Activated CD4-positive, alpha-beta T cell treated with anti-CD3 and anti-CD28 coated beads, Interleukin-2, amount 10 ng/mL, durations not matched to agents 7 days and 5 days (primary cell): ENCODE data around the gene PPARA. TPM values are rescaled to one million over a fixed set of nuclear protein-coding genes. Genes with fewer than 3 reads are reported as not detected.
"Not testable (repeated sequence)": the region's sequence is repeated elsewhere in the genome, so short reads cannot be mapped to it uniquely, and the experiment has no call there.

Source experiments
- CTCF ChIA-PET: fragments of 350-600 bp; sonication (Branson Sonifier 250); formaldehyde crosslinking; loops from one replicate; lab custom pipeline; 2021; ENCODE audit warnings: antibody characterized with exemption; lab: Charles Lee
- POLR2A ChIA-PET: fragments of 350-600 bp; sonication (Branson Sonifier 250); formaldehyde crosslinking; loops from one replicate; lab custom pipeline; 2021; ENCODE audit warnings: antibody characterized with exemption; lab: Charles Lee
- DNase-seq: peaks from one replicate; pipeline ENCODE4 v3.0.0-alpha.2; 2020
- H3K27ac Mint-ChIP-seq: one replicate; pipeline ENCODE4 v1.8.0; 2021; ENCODE audit warnings: mild to moderate bottlenecking, moderate library complexity, mixed read lengths
- H3K27me3 Mint-ChIP-seq: one replicate; pipeline ENCODE4 v1.8.0; 2021; ENCODE audit warnings: mixed read lengths
- H3K36me3 Mint-ChIP-seq: one replicate; pipeline ENCODE4 v1.8.0; 2021; ENCODE audit warnings: low read depth, mixed read lengths
- H3K4me1 Mint-ChIP-seq: one replicate; pipeline ENCODE4 v1.8.0; 2021; ENCODE audit warnings: mixed read lengths
- H3K4me3 Mint-ChIP-seq: one replicate; pipeline ENCODE4 v1.8.0; 2021; ENCODE audit warnings: mild to moderate bottlenecking, moderate library complexity, mixed read lengths
- H3K9me3 Mint-ChIP-seq: one replicate; pipeline ENCODE4 v1.8.0; 2021; ENCODE audit warnings: mixed read lengths
- total RNA-seq, 2 experiments: library from RNA; stranded (reverse); gene quantifications; one replicate each; pipeline ENCODE4 v1.2.3, GENCODE V29; 2021

Gene PPARA
- total RNA-seq, 2 experiments from 2014 or later = 9.5 to 9.7 TPM

DNA sequence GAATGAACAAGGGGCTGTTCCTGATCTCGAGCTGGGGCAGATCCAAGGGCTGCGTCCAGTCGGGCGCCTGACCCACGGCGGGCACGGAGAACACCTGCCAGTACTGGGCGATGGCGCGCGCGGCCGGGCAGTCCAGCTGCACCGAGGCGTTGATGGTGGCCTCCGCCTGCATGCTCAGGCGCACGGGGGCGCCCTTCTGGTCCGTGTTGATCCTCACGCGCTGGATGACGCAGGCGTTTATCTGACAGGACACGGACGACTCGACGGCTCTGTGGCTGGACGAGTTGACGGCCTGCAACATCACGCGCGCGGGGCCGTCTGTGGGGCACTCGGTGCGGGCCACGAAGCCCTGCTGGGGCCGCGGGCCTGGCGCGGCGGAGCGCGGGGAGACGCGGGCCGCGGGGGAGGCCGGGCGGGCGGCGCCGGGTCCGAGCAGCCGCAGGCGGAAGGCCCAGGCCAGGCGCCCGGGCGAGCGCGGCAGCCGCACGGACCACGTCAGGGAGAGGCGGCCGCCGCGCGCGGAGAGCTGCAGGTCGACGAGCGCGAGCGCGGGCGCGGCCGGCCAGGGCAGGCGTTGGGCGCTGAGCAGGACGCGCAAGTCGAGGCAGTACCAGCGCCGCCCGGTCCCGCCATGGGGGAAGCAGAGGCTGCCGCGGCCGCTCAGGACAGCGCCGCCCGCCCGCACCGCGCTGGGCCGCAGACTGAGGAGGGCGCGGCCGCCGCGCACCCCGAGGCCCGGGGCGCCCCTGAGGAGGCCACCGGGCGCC lies 112.3 kb downstream of the PPARA start:
- Mint-ChIP-seq H3K27ac (no peak overlapping the region), H3K4me3 (no peak overlapping the region), H3K9me3 (peaks cover 30% of the 10 kb centered on the region), H3K27me3 (peaks cover 87% of the 10 kb centered on the region), H3K36me3 (peaks cover 24% of the 10 kb centered on the region), H3K4me1 (peaks cover 10% of the 10 kb centered on the region)
- POLR2A ChIA-PET = no interaction called here
- CTCF ChIA-PET = interaction anchor here (0.6 to 1.0 kb wide), 3 partner anchors 33 to 88 kb away, joined by 3 to 5 read pairs (median 3); no protein-coding TSS in a partner anchor
- peak; percentile 16 for DNase-seq

- Mint-ChIP-seq H3K4me3 (no peak within 1 kb of the TSS), H3K36me3 (peaks cover 24% of the 10 kb centered on the region), H3K4me1 (peaks cover 12% of the 10 kb centered on the region), H3K9me3 (peaks cover 30% of the 10 kb centered on the region), H3K27ac (no peak within 1 kb of the TSS), H3K27me3 (peaks cover 81% of the 10 kb centered on the region)
- no peak for DNase-seq
- POLR2A ChIA-PET = no interaction called here
- CTCF ChIA-PET = interaction anchor here (0.6 kb wide), 1 partner anchor 40 kb away, joined by 3 read pairs; no protein-coding TSS in a partner anchor
Measured at GRCh38 chr22:46263216-46263590, 112.9 kb downstream of the PPARA start, which contains the start of gene PKDREJ. TSS of gene PKDREJ (minus strand) at chr22:46263343. CDS start at chr22:46263322, 21 bp downstream.

DNA sequence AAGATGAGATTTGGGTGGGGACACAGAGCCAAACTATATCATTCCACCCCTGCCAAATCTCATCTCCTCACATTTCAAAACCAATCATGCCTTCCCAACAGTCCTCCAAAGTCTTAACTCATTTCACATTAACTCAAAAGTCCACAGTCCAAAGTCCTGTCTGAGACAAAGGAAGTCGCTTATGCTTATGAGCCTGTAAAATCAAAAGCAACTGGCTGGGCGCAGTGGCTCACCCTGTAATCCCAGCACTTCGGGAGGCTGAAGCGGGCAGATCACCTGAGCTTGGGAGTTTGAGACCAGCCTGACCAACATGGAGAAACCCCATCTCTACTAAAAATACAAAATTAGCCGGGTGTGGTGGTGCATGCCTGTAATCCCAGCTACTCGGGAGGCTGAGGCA lies 114.2 kb downstream of the PPARA start:
- H3K4me3 Mint-ChIP-seq, DNase-seq, H3K27ac Mint-ChIP-seq, POLR2A ChIA-PET: not testable (repeated sequence)
- H3K4me1 Mint-ChIP-seq = peaks cover 15% of the 10 kb centered on the region
- H3K27me3 Mint-ChIP-seq = peaks cover 70% of the 10 kb centered on the region
- CTCF ChIA-PET = interaction anchor here (1.3 to 1.6 kb wide), 2 partner anchors 9 to 16 kb away, joined by 3 to 4 read pairs; no protein-coding TSS in a partner anchor
- H3K36me3 Mint-ChIP-seq = peaks cover 24% of the 10 kb centered on the region
- H3K9me3 Mint-ChIP-seq = peaks cover 25% of the 10 kb centered on the region

- H3K27ac Mint-ChIP-seq, H3K4me3 Mint-ChIP-seq, DNase-seq, POLR2A ChIA-PET: not testable (repeated sequence)
- CTCF ChIA-PET = interaction anchor here (0.6 to 1.6 kb wide), 4 partner anchors 10 to 149 kb away, joined by 3 to 4 read pairs (median 3); no protein-coding TSS in a partner anchor
- peaks cover 17% of the 10 kb centered on the region for H3K4me1 Mint-ChIP-seq
- H3K36me3 Mint-ChIP-seq = peaks cover 24% of the 10 kb centered on the region
- peaks cover 25% of the 10 kb centered on the region for H3K9me3 Mint-ChIP-seq
- peaks cover 58% of the 10 kb centered on the region for H3K27me3 Mint-ChIP-seq
Measured at GRCh38 chr22:46265627-46266026, 115.3 kb downstream of the PPARA start.

- H3K27ac Mint-ChIP-seq = peak within 1 kb of the TSS; percentile 83
- ChIA-PET POLR2A (interaction anchor here (0.8 kb wide), 1 partner anchor 10 kb away, joined by 4 read pairs; no protein-coding TSS in a partner anchor), CTCF (interaction anchor here (1.1 to 1.5 kb wide), 5 partner anchors 10 to 117 kb away, joined by 3 to 5 read pairs (median 5); partner anchors contain the start of gene PPARA)
Measured at GRCh38 chr22:46267431-46268279, 117.3 kb downstream of the PPARA start, which contains the start of gene TTC38. TSS of gene TTC38 (plus strand) at chr22:46268008. CDS start at chr22:46268040, 32 bp downstream.

GRCh38 chr22:46269564-46269963 lies 119.2 kb downstream of the PPARA start:
- POLR2A ChIA-PET = no interaction called here
- H3K36me3 Mint-ChIP-seq = peaks cover 11% of the 10 kb centered on the region
- peaks cover 25% of the 10 kb centered on the region for H3K27me3 Mint-ChIP-seq
- H3K4me3 Mint-ChIP-seq = peak overlapping the region; percentile 30
- peaks cover 12% of the 10 kb centered on the region for H3K9me3 Mint-ChIP-seq
- H3K27ac Mint-ChIP-seq = no peak overlapping the region
- no peak for DNase-seq
- CTCF ChIA-PET = interaction anchor here (0.8 to 1.5 kb wide), 5 partner anchors 10 to 24 kb away, joined by 3 to 5 read pairs (median 3); no protein-coding TSS in a partner anchor
- peaks cover 13% of the 10 kb centered on the region for H3K4me1 Mint-ChIP-seq

More at GRCh38 chr22:46267431-46268279, 117.3 kb downstream of the PPARA start, which contains the start of gene TTC38:
- Mint-ChIP-seq H3K36me3 (peaks cover 19% of the 10 kb centered on the region), H3K4me1 (peaks cover 17% of the 10 kb centered on the region), H3K9me3 (peaks cover 19% of the 10 kb centered on the region), H3K4me3 (peak within 1 kb of the TSS; percentile 81), H3K27me3 (peaks cover 39% of the 10 kb centered on the region)
- DNase-seq = peak; percentile 54

- H3K9me3 Mint-ChIP-seq = no peaks in the 10 kb centered on the region
- H3K27me3 Mint-ChIP-seq = peaks cover 3% of the 10 kb centered on the region
- H3K36me3 Mint-ChIP-seq = peaks cover 18% of the 10 kb centered on the region
- ChIA-PET POLR2A (no interaction called here), CTCF (interaction anchor here (1.0 kb wide), 1 partner anchor 266 kb away, joined by 3 read pairs; no protein-coding TSS in a partner anchor)
- DNase-seq = no peak
- H3K4me1 Mint-ChIP-seq = peaks cover 11% of the 10 kb centered on the region
- no peak overlapping the region for H3K4me3 Mint-ChIP-seq
- H3K27ac Mint-ChIP-seq = no peak overlapping the region
Measured at GRCh38 chr22:46272196-46272595, 121.9 kb downstream of the PPARA start.

DNA sequence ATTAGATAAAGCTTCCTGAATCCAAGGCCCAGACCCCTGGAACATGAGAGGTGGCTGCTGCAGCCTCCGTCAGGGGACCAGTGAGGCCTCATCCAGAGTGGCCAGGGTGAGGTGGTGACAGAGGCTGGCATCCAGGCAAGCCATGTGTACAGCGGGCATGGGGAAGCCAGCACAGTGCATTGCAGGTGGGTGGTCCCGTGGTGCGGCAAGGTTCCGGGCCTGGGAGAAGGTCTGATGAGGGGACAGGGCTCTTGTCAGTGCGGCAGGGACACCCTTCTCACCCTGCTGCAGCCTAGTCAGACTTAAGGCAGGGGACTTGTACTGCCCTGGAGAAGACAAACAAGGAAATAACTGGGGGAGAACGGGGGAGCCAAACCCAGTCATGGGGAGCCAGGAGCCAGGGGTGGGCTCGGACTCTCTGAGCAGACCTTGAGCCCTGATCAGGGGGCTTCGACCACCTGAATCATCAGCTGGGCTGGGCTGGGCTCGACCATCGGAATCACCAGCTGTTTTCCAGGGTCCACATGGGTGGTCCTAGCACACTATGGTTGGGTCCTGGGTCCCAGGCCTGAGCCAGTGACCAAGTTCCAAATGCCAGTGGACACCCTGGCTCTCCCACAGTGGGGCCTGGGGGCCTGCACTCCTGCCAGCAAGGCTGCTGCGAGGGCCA lies 122.6 kb downstream of the PPARA start:
- Mint-ChIP-seq H3K4me3 (no peak overlapping the region), H3K4me1 (peaks cover 6% of the 10 kb centered on the region), H3K36me3 (peaks cover 18% of the 10 kb centered on the region), H3K9me3 (no peaks in the 10 kb centered on the region), H3K27me3 (no peaks in the 10 kb centered on the region), H3K27ac (no peak overlapping the region)
- CTCF ChIA-PET = interaction anchor here (1.0 kb wide), 1 partner anchor 266 kb away, joined by 3 read pairs; no protein-coding TSS in a partner anchor
- no peak for DNase-seq
- POLR2A ChIA-PET = no interaction called here

DNA sequence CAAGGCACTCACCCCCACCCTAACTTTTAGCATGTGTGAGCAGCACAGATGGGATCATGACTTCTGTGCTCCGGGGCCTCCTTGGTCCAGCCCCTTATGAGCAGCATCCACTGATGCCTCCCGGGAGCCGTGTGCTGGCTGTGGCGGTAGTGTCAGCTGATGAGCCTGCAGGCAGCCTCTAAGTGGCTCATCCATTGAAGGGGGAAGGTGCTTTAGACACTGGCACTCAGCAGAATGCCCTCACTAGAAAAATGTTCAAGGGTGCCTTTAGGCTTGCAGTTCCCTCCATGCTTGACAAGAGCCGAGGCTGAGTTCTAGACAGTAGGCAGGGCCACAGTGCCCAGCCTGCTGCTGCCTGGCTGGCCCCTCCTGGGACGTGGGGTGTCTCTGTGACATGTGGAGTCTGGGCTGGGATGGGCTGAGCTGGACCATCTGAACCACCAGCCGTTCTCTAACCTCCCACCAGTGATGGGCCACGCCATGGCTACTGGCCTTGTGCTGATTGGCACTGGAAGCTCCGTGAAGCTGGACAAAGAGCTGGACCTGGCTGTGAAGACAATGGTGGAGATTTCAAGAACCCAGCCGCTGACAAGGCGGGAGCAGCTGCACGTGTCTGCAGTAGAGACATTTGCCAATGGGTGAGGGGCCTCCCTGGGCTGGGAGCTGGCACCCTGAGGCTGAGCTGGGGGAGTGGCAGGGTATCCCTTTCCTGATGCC lies 123.3 kb downstream of the PPARA start:
- H3K4me3 Mint-ChIP-seq = no peak overlapping the region
- H3K4me1 Mint-ChIP-seq = peaks cover 3% of the 10 kb centered on the region
- ChIA-PET CTCF (no interaction called here), POLR2A (no interaction called here)
- peaks cover 21% of the 10 kb centered on the region for H3K36me3 Mint-ChIP-seq
- no peaks in the 10 kb centered on the region for H3K27me3 Mint-ChIP-seq
- no peak overlapping the region for H3K27ac Mint-ChIP-seq
- H3K9me3 Mint-ChIP-seq = no peaks in the 10 kb centered on the region
- no peak for DNase-seq

- ChIA-PET CTCF (no interaction called here), POLR2A (no interaction called here)
- H3K4me3 Mint-ChIP-seq = no peak overlapping the region
- peaks cover 3% of the 10 kb centered on the region for H3K4me1 Mint-ChIP-seq
- no peaks in the 10 kb centered on the region for H3K9me3 Mint-ChIP-seq
- no peak overlapping the region for H3K27ac Mint-ChIP-seq
- H3K27me3 Mint-ChIP-seq = no peaks in the 10 kb centered on the region
- DNase-seq = no peak
- peaks cover 21% of the 10 kb centered on the region for H3K36me3 Mint-ChIP-seq
Measured at GRCh38 chr22:46274381-46274780, 124.1 kb downstream of the PPARA start.

DNA sequence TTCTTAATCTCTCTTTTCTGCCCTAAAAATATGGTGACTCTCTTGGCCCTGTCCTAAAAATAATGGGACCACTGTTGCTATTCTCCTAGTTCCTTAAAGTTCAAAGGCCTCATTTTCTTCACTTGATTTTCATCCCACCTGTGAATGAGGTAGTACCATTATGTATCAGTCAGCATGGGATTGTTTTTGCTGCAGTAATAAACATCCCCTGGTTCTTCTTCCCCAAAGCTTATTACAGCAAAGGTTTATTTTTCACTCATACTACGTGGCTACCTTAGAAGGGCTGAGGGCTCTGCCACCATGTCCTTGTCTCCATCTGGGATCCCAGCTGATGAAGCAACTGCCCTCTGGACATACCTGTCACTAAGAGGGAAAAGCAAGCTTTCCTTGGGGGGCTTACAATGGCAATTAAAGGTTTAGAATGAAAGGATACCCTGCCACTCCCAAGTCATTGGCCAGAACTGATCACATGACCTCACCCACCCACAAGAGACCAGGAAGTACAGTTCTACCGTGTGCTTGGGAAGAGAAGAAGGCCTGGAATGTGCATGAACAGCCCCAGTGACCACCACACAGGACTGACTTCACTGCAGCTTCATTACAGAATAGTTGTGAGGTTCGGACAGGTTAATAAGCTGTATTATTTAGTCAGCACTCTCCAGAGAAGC lies 125.3 kb downstream of the PPARA start:
- POLR2A ChIA-PET = no interaction called here

More for the DNA sequence above, 125.3 kb downstream of the PPARA start:
- CTCF ChIA-PET = interaction anchor here (1.1 kb wide), 1 partner anchor 12 kb away, joined by 3 read pairs; no protein-coding TSS in a partner anchor
- Mint-ChIP-seq H3K4me1 (no peaks in the 10 kb centered on the region), H3K4me3 (no peak overlapping the region), H3K27me3 (no peaks in the 10 kb centered on the region), H3K9me3 (no peaks in the 10 kb centered on the region), H3K27ac (no peak overlapping the region), H3K36me3 (peaks cover 21% of the 10 kb centered on the region)
- no peak for DNase-seq
